ENCODE measurements around the gene ANKRD13A.
"Not testable (repeated sequence)": the region's sequence is repeated elsewhere in the genome, so short reads cannot be mapped to it uniquely, and the experiment has no call there.

Gene ANKRD13A

DNA sequence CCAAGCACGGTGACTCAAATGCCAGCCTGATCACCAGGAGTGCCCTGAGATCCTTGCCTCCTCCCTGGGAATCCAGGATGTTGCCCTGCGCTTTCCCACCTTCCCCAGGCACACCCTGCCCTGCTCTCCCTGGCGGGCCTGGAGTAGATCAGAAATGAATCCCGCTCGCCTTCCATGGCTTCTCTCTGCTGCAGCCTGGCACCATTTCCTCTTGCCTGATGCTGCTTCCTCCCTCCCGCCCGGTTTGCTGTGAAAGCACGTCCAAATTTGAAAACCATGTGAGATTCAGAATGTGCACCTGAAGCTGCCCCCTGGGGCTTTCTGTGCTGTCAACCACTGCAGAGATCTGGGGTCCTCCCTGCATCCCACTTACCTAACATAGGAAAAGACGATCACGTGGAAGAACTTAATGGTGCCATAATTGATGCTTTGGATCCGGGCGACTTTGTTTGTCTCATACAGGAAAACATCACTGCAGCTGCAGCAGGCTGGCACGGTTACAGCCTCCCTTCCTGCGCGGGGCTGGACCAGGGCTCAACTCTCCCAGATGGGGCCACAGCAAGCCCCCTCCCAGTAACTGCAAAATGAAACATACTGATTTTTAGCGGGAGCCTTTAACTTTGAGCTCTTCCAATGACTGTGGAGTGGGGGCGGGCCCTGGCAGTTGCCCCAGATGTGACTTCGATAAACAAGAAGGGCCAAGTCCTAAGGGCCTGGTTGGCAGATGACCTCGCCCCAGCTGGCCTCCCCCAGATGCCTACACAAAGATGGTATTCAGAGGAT is 74.0 kb downstream of the ANKRD13A start:
- no peaks in the 10 kb centered on the region; the same call in 1 of the 2 replicates for H3K27me3 ChIP-seq (ENCODE audit: insufficient read depth, low read length)
- H3K4me1 ChIP-seq (ENCODE audit: insufficient read depth, low read length) = no peaks in the 10 kb centered on the region
- no peak overlapping the region for H3K9ac ChIP-seq (ENCODE audit: low read depth, low read length)
- no peak overlapping the region for H3K4me3 ChIP-seq (ENCODE audit: low read length)
- H3K36me3 ChIP-seq (ENCODE audit: insufficient read depth, low read depth, low read length) = no peaks in the 10 kb centered on the region
- no peaks in the 10 kb centered on the region for H3K9me3 ChIP-seq (ENCODE audit: insufficient read depth, low read depth, low read length)
- H3K27ac ChIP-seq (ENCODE audit: low read length) = no peak overlapping the region

DNA sequence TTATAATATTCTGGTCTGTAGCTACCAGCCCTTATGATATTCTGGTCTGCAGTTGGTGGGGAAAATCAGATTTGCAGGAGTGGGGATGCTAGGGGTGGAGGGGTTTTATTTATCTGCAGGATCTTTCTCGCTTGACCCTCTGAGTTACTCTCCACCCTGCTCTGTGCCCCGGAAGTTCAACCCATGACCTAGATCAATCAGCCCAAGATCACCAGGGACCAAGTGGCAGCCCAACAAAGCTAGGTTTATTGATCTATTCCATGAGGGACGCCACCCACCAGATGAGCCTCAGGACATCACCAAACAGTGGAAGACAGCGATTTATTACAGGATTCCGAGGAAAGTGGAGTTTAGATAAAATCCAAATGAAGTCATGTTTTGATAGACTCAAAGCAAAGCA is 74.9 kb downstream of the ANKRD13A start:
- Histone ChIP-seq H3K4me3 (ENCODE audit: low read length) (no peak overlapping the region), H3K9me3 (ENCODE audit: insufficient read depth, low read depth, low read length) (no peaks in the 10 kb centered on the region), H3K27me3 (ENCODE audit: insufficient read depth, low read length) (no peaks in the 10 kb centered on the region; the same call in 1 of the 2 replicates), H3K27ac (ENCODE audit: low read length) (no peak overlapping the region), H3K9ac (ENCODE audit: low read depth, low read length) (no peak overlapping the region), H3K36me3 (ENCODE audit: insufficient read depth, low read depth, low read length) (no peaks in the 10 kb centered on the region), H3K4me1 (ENCODE audit: insufficient read depth, low read length) (no peaks in the 10 kb centered on the region)

DNA sequence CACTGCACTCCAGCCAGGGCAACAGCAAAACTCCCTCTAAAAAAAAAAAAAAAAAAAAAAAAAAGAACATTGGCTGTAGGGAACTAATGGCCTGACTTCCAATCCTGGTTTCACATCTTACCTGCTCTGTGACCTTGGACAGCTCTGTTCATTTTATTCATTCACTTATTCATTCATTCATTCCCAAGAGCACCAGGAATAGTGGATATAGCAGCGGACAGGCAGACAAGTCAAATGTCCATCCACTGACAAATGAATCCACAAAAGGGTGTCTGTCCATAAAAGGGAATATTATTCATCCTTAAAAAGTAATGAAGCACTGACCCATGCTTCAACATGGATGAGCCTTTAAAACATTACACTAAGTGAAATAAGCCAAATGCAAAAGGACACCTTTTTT is 76.7 kb downstream of the ANKRD13A start:
- H3K27me3 ChIP-seq (ENCODE audit: insufficient read depth, low read length) = no peaks in the 10 kb centered on the region; the same call in 1 of the 2 replicates
- no peaks in the 10 kb centered on the region for H3K36me3 ChIP-seq (ENCODE audit: insufficient read depth, low read depth, low read length)
- H3K27ac ChIP-seq (ENCODE audit: low read length) = no peak overlapping the region
- no peak overlapping the region for H3K4me3 ChIP-seq (ENCODE audit: low read length)
- H3K9ac ChIP-seq (ENCODE audit: low read depth, low read length) = no peak overlapping the region
- no peaks in the 10 kb centered on the region for H3K9me3 ChIP-seq (ENCODE audit: insufficient read depth, low read depth, low read length)
- no peaks in the 10 kb centered on the region for H3K4me1 ChIP-seq (ENCODE audit: insufficient read depth, low read length)

DNA sequence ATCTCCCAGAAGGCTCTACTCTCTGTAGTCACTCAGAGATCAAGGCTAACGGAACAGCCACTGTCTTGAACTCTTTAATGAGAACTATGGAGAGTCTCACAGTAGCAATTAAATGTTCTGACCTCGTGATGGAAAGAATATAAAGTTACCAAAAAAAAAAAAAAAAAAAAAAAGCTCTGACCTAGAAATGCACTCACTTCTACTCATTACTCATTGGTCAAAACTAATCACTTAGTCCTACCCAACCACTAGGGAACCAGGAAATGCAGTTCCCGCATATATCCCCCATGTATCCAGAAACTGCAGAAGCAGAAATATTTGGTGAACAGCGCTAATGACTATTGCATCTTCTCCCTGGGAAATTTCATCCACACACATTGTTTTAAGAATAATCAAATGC is 78.6 kb downstream of the ANKRD13A start:
- no peak overlapping the region for H3K27ac ChIP-seq (ENCODE audit: low read length)
- H3K9ac ChIP-seq (ENCODE audit: low read depth, low read length) = no peak overlapping the region
- H3K36me3 ChIP-seq (ENCODE audit: insufficient read depth, low read depth, low read length) = no peaks in the 10 kb centered on the region
- H3K4me3 ChIP-seq (ENCODE audit: low read length) = no peak overlapping the region
- no peaks in the 10 kb centered on the region for H3K4me1 ChIP-seq (ENCODE audit: insufficient read depth, low read length)
- H3K27me3 ChIP-seq (ENCODE audit: insufficient read depth, low read length) = no peaks in the 10 kb centered on the region; the same call in 1 of the 2 replicates
- no peaks in the 10 kb centered on the region for H3K9me3 ChIP-seq (ENCODE audit: insufficient read depth, low read depth, low read length)

DNA sequence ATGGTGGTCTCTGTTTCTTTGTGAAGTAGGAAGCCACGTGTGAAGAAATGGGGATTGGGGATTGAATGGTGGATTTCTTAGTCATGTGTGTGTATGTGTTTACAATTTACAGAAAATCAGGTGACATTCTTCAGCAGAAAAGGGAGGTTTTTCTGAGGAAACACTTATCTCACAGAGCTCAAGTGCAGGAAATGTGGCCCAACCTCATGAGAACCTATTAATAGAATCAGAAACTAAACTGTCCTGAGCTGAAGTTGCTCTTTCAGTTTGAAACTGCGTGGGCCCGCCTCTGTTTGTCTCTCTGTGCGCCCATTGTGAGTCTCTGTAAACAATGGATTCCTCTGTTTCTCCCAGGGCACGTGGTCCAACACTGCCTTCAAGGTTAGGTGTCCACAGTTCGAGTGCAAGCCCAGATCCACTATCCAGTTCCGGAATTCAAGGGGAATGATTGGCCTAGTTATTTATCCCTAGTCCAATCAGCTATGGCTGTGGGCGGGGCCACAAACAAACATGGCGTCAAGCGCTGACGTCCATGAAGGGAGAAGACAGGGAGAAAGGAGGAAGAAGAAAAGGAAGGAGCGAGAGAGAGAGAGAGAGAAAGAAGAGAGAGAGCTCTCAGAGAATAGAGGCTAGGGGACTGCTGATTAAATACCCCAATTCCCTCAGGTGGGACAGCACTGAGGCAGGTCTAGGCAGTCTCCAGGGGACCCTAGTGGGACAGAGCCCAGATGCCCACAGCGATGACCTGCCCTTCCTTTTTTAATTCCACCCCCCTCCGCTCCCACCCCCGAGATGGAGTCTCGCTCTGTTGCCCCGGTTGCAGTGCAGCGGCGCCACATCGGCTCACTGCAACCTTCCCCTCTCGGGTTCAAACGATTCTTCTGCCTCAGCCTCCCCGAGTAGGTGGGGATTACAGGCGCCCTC is 80.5 kb downstream of the ANKRD13A start:
- Histone ChIP-seq H3K9me3 (ENCODE audit: insufficient read depth, low read depth, low read length) (no peaks in the 10 kb centered on the region), H3K4me1 (ENCODE audit: insufficient read depth, low read length) (no peaks in the 10 kb centered on the region), H3K27me3 (ENCODE audit: insufficient read depth, low read length) (no peaks in the 10 kb centered on the region), H3K9ac (ENCODE audit: low read depth, low read length) (no peak overlapping the region), H3K4me3 (ENCODE audit: low read length) (no peak overlapping the region), H3K27ac (ENCODE audit: low read length) (no peak overlapping the region), H3K36me3 (ENCODE audit: insufficient read depth, low read depth, low read length) (no peaks in the 10 kb centered on the region)

DNA sequence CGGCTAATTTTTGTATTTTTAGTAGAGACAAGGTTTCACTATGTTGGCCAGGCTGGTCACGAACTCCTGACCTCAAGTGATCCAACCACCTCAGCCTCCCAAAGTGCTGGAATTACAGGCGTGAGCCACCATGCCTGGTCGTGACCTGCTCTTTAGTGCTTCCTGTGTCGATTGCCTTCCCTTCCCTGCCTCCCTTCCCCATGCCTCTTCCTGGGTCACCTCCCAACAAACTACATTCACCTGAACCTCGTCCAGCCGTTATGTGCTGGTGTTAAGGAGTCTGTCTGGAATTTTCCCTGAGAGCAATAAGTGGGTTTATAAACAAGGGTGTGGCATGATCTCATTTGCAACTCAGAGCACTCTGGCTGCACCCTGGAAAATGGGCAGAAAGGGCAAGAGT is 81.2 kb downstream of the ANKRD13A start:
- H3K4me1 ChIP-seq (ENCODE audit: insufficient read depth, low read length) = no peaks in the 10 kb centered on the region
- no peaks in the 10 kb centered on the region for H3K9me3 ChIP-seq (ENCODE audit: insufficient read depth, low read depth, low read length)
- H3K4me3 ChIP-seq (ENCODE audit: low read length) = no peak overlapping the region
- no peaks in the 10 kb centered on the region for H3K27me3 ChIP-seq (ENCODE audit: insufficient read depth, low read length)
- H3K27ac ChIP-seq (ENCODE audit: low read length) = no peak overlapping the region
- no peak overlapping the region for H3K9ac ChIP-seq (ENCODE audit: low read depth, low read length)
- H3K36me3 ChIP-seq (ENCODE audit: insufficient read depth, low read depth, low read length) = no peaks in the 10 kb centered on the region

DNA sequence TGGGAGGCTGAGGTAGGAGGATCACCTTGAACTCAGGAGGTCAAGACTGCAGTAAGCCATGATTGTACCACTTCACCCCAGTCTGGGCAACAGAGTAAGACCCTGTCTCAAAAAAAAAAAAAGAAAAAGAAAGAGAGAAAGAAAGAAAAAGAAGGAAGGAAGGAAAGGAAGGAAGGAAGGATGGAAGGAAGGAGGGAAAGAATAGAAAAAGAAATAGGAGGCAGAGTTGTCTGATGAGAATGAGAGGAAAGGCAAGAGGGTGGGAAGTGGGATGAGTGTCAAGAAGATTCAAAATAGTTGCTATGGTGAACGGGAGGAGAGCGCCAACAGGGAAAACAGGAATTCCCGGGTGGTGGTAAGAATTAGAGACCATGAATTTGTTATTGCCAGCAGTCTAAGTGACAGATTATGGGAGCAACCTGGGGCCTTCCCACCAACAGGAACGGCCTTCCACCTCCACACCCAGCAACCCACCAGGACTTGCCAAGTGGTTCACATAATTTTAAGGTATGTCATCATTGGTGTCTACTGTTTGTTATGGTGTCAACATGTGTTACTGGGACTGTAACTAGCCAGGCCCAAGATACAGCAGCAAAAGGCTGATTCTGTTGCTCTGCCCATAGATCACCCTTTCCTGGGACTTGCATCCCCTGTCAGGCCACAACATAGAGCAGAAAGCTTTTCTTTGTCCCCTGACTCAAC is 85.2 kb downstream of the ANKRD13A start:
- Histone ChIP-seq H3K4me3 (ENCODE audit: low read length) (no peak overlapping the region), H3K9ac (ENCODE audit: low read depth, low read length) (no peak overlapping the region), H3K9me3 (ENCODE audit: insufficient read depth, low read depth, low read length) (no peaks in the 10 kb centered on the region), H3K27ac (ENCODE audit: low read length) (no peak overlapping the region), H3K27me3 (ENCODE audit: insufficient read depth, low read length) (peaks cover 6% of the 10 kb centered on the region), H3K36me3 (ENCODE audit: insufficient read depth, low read depth, low read length) (no peaks in the 10 kb centered on the region), H3K4me1 (ENCODE audit: insufficient read depth, low read length) (no peaks in the 10 kb centered on the region)

DNA sequence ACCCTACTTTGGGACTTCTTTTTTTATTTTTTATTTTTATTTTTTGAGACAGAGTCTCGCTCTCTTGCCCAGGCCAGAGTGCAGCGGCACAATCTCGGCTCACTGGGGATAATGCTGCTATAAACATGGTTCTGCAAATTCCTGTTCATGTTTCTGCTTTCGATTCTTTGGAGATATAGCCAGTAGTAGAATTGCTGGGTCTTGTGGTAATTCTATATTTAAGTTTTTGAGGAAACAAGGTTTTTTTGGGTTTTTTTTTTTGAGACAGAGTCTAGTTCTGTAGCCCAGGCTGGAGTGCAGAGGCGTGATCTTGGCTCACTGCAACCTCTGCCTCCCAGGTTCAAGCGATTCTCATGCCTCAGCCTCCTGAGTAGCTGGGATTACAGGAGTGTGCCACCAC is 89.0 kb downstream of the ANKRD13A start:
- H3K9me3 ChIP-seq (ENCODE audit: insufficient read depth, low read depth, low read length); H3K27me3 ChIP-seq (ENCODE audit: insufficient read depth, low read length); H3K4me3 ChIP-seq (ENCODE audit: low read length); H3K4me1 ChIP-seq (ENCODE audit: insufficient read depth, low read length); H3K9ac ChIP-seq (ENCODE audit: low read depth, low read length); H3K36me3 ChIP-seq (ENCODE audit: insufficient read depth, low read depth, low read length); H3K27ac ChIP-seq (ENCODE audit: low read length): not testable (repeated sequence)

DNA sequence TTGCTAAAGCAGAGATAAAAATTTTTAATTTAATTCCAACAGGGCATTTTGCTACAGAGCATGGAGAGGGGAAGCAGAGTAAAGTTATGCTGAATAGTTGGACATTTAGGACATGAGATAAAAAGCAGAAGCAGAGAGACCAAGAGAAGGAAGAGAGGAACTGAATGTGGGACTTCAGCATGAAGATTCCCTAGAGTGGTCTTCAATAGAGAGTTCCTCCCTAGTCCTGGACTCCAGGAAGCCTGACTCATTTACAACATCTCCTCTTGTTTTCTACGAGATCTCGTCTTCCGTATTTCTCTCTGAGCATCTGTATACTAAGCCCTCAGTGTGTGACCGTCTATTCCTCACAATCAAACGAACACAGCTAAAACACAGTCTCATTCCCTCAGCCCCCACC is 89.7 kb downstream of the ANKRD13A start:
- Histone ChIP-seq H3K4me1 (ENCODE audit: insufficient read depth, low read length) (no peaks in the 10 kb centered on the region), H3K4me3 (ENCODE audit: low read length) (no peak overlapping the region), H3K9ac (ENCODE audit: low read depth, low read length) (no peak overlapping the region), H3K9me3 (ENCODE audit: insufficient read depth, low read depth, low read length) (no peaks in the 10 kb centered on the region), H3K27ac (ENCODE audit: low read length) (no peak overlapping the region), H3K27me3 (ENCODE audit: insufficient read depth, low read length) (peaks cover 7% of the 10 kb centered on the region), H3K36me3 (ENCODE audit: insufficient read depth, low read depth, low read length) (no peaks in the 10 kb centered on the region)
